ENCODE measurements around the gene TSPAN5.

The TSPAN5 gene

GRCh38 chr4:98444371-98444770, 214.0 kb downstream of the TSPAN5 start:
- Histone ChIP-seq H3K4me1 (ENCODE audit: control insufficient read depth, insufficient read depth, low read length) (no peaks in the 10 kb centered on the region), H3K4me3 (ENCODE audit: low read depth, low read length) (no peak overlapping the region), H3K9me3 (ENCODE audit: control insufficient read depth, insufficient read depth, low read depth, low read length) (no peaks in the 10 kb centered on the region), H3K36me3 (ENCODE audit: control insufficient read depth in 2 of 2, insufficient read depth in 1 of 2, low read length in 2 of 2) (peaks cover 0 to 11% of the 10 kb centered on the region in 2 experiments; a peak in 1 of 3 replicates), H3K27ac (ENCODE audit: extremely low read depth, low read depth, low read length) (no peak overlapping the region)
- ChIA-PET CTCF (no interaction called here), POLR2A (no interaction called here)
- no peak for TF ChIP-seq ZNF692 (tag by site-specific recombination; IDR thresholded peaks at IDR 0.05)
- no peak for TF ChIP-seq ZNF791 (tag by site-specific recombination; IDR thresholded peaks at IDR 0.05)
- TF ChIP-seq ZNF394 (tag by site-specific recombination; IDR thresholded peaks at IDR 0.05; ENCODE audit: borderline replicate concordance) = no peak
- TF ChIP-seq ZNF366 (tag by site-specific recombination; conservative IDR thresholded peaks at IDR 0.05) = no peak
- TF ChIP-seq ZNF449 (tag by site-specific recombination; IDR thresholded peaks at IDR 0.05) = no peak
- TF ChIP-seq ZSCAN30 (tag by site-specific recombination; IDR thresholded peaks at IDR 0.05) = no peak
- no peak for TF ChIP-seq ZNF610 (tag by site-specific recombination; IDR thresholded peaks at IDR 0.05; ENCODE audit: borderline replicate concordance)
- TF ChIP-seq, protein P1, sequence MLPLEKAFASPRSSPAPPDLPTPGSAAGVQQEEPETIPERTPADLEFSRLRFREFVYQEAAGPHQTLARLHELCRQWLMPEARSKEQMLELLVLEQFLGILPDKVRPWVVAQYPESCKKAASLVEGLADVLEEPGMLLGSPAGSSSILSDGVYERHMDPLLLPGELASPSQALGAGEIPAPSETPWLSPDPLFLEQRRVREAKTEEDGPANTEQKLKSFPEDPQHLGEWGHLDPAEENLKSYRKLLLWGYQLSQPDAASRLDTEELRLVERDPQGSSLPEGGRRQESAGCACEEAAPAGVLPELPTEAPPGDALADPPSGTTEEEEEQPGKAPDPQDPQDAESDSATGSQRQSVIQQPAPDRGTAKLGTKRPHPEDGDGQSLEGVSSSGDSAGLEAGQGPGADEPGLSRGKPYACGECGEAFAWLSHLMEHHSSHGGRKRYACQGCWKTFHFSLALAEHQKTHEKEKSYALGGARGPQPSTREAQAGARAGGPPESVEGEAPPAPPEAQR (tag by site-specific recombination; IDR thresholded peaks at IDR 0.05) = no peak
- TF ChIP-seq GLIS1 (tag by site-specific recombination; IDR thresholded peaks at IDR 0.05) = no peak
- TF ChIP-seq PRDM1 (tag by site-specific recombination; IDR thresholded peaks at IDR 0.05) = no peak
- no peak for TF ChIP-seq ZNF404 (tag by site-specific recombination; IDR thresholded peaks at IDR 0.05)
- TF ChIP-seq ZNF433 (tag by site-specific recombination; IDR thresholded peaks at IDR 0.05; ENCODE audit: low read depth) = no peak
- no peak for TF ChIP-seq ZNF24 (tag by site-specific recombination; IDR thresholded peaks at IDR 0.05)
- TF ChIP-seq ZSCAN16 (tag by site-specific recombination; IDR thresholded peaks at IDR 0.05) = no peak
- TF ChIP-seq ZBTB26 (tag by site-specific recombination; optimal IDR thresholded peaks at IDR 0.05) = no peak
- TF ChIP-seq, protein P2, sequence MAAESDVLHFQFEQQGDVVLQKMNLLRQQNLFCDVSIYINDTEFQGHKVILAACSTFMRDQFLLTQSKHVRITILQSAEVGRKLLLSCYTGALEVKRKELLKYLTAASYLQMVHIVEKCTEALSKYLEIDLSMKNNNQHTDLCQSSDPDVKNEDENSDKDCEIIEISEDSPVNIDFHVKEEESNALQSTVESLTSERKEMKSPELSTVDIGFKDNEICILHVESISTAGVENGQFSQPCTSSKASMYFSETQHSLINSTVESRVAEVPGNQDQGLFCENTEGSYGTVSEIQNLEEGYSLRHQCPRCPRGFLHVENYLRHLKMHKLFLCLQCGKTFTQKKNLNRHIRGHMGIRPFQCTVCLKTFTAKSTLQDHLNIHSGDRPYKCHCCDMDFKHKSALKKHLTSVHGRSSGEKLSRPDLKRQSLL (tag by site-specific recombination; IDR thresholded peaks at IDR 0.05) = no peak
- no peak for TF ChIP-seq ZNF658 (tag by site-specific recombination; IDR thresholded peaks at IDR 0.05)
- TF ChIP-seq, protein P3, sequence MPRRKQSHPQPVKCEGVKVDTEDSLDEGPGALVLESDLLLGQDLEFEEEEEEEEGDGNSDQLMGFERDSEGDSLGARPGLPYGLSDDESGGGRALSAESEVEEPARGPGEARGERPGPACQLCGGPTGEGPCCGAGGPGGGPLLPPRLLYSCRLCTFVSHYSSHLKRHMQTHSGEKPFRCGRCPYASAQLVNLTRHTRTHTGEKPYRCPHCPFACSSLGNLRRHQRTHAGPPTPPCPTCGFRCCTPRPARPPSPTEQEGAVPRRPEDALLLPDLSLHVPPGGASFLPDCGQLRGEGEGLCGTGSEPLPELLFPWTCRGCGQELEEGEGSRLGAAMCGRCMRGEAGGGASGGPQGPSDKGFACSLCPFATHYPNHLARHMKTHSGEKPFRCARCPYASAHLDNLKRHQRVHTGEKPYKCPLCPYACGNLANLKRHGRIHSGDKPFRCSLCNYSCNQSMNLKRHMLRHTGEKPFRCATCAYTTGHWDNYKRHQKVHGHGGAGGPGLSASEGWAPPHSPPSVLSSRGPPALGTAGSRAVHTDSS (tag by site-specific recombination; IDR thresholded peaks at IDR 0.05) = no peak
- TF ChIP-seq ZNF623 (tag by site-specific recombination; IDR thresholded peaks at IDR 0.05) = no peak
- no peak for TF ChIP-seq ZNF776 (tag by site-specific recombination; IDR thresholded peaks at IDR 0.05; ENCODE audit: borderline replicate concordance)

Measured in HEK293 (cell line).